ENCODE results near the gene FLRT1. TPM values are rescaled to one million over a fixed set of nuclear protein-coding genes. Genes with fewer than 3 reads are reported as not detected.

Gene FLRT1
- total and polyA plus RNA-seq, 7 experiments from 2014 or later = 0.05 to 0.12 TPM; not detected in 5

- Mint-ChIP-seq H3K4me3 (peak overlapping the region in 1 of 10 donors; percentile 18), H3K27ac (no peak overlapping the region)
- intact Hi-C loops (cut with micrococcal nuclease) = no loop called here
Observed at GRCh38 chr11:64037027-64037634, 1.4 kb downstream of the FLRT1 start.

DNA sequence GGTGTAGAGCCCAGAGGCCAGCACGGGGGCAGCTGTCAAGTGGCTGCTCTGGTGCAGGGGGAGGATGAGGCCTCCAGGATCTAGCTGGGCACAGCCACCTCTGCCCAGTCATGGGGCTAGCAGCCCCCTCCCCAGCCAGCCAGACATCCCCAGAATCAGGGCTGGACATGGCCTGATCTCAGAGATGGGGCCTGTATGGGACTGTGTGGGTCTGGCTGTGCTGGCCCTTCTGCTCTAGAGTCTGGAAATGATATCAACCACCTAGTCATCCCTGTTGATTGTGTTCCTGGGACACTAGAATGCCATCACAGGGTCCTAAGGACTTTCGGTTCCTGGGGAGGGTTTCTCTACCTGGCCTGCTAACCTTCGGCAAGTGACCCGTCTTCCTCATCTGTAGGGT lies 2.8 kb downstream of the FLRT1 start:
- POLR2A ChIA-PET = no interaction called here
- DNase-seq = no peak
- H3K27ac ChIP-seq (ENCODE audit: low read depth, low read length) = no peak overlapping the region
- peaks cover 0 to 1% (median 0%) of the 10 kb centered on the region in 11 donors for H3K9me3 Mint-ChIP-seq
- H3K4me1 Mint-ChIP-seq = peaks cover 3 to 13% (median 9%) of the 10 kb centered on the region in 7 donors
- no peak overlapping the region for H3K4me3 ChIP-seq (ENCODE audit: low read length)
- no peak overlapping the region for H3K4me3 Mint-ChIP-seq
- no peaks in the 10 kb centered on the region for H3K27me3 ChIP-seq (ENCODE audit: control insufficient read depth in 2 of 2, insufficient read depth in 2 of 2, low read length in 2 of 2)
- H3K9me3 ChIP-seq (ENCODE audit: control insufficient read depth in 2 of 3, low read length in 3 of 3) = no peaks in the 10 kb centered on the region
- intact Hi-C loops (cut with micrococcal nuclease) = no loop called here
- H3K36me3 ChIP-seq (ENCODE audit: control insufficient read depth in 2 of 3, insufficient read depth in 3 of 3, low read length in 3 of 3) = no peaks in the 10 kb centered on the region
- H3K27me3 Mint-ChIP-seq = peaks cover 16 to 37% (median 34%) of the 10 kb centered on the region in 5 donors
- CTCF ChIA-PET = no interaction called here
- H3K36me3 Mint-ChIP-seq = peaks cover 0 to 6% (median 0%) of the 10 kb centered on the region in 5 donors
- H3K27ac Mint-ChIP-seq = no peak overlapping the region
- H3K4me1 ChIP-seq (ENCODE audit: control insufficient read depth in 2 of 2, insufficient read depth in 2 of 2, low read length in 2 of 2) = no peaks in the 10 kb centered on the region
- no peak for ATAC-seq

More at GRCh38 chr11:64037027-64037634, 1.4 kb downstream of the FLRT1 start:
- H3K27me3 ChIP-seq (ENCODE audit: control insufficient read depth in 2 of 2, insufficient read depth in 2 of 2, low read length in 2 of 2) = no peaks in the 10 kb centered on the region
- H3K27ac ChIP-seq (ENCODE audit: low read depth, low read length) = no peak overlapping the region
- Mint-ChIP-seq H3K27me3 (peaks cover 16 to 43% (median 39%) of the 10 kb centered on the region in 5 donors), H3K36me3 (peaks cover 0 to 6% (median 0%) of the 10 kb centered on the region in 5 donors), H3K4me1 (peaks cover 3 to 13% (median 9%) of the 10 kb centered on the region in 7 donors), H3K9me3 (peaks cover 0 to 1% (median 0%) of the 10 kb centered on the region in 11 donors)
- ChIA-PET CTCF (interaction anchor here (0.6 kb wide), 1 partner anchor 1668 kb away, joined by 3 read pairs; no protein-coding TSS in a partner anchor), POLR2A (no interaction called here)
- no peak for ATAC-seq
- H3K4me3 ChIP-seq (ENCODE audit: low read length) = no peak overlapping the region
- no peaks in the 10 kb centered on the region for H3K36me3 ChIP-seq (ENCODE audit: control insufficient read depth in 2 of 3, insufficient read depth in 3 of 3, low read length in 3 of 3)
- no peaks in the 10 kb centered on the region for H3K9me3 ChIP-seq (ENCODE audit: control insufficient read depth in 2 of 3, low read length in 3 of 3)
- no peaks in the 10 kb centered on the region for H3K4me1 ChIP-seq (ENCODE audit: control insufficient read depth in 2 of 2, insufficient read depth in 2 of 2, low read length in 2 of 2)
- DNase-seq = no peak

GRCh38 chr11:64039012-64039665 lies 3.4 kb downstream of the FLRT1 start:
- Mint-ChIP-seq H3K36me3 (peaks cover 0 to 4% (median 0%) of the 10 kb centered on the region in 5 donors), H3K9me3 (no peaks in the 10 kb centered on the region), H3K4me1 (peaks cover 1 to 10% (median 8%) of the 10 kb centered on the region in 7 donors), H3K27me3 (peaks cover 11 to 32% (median 30%) of the 10 kb centered on the region in 5 donors), H3K27ac (no peak overlapping the region), H3K4me3 (no peak overlapping the region)
- Histone ChIP-seq H3K4me3 (ENCODE audit: low read length) (no peak overlapping the region), H3K9me3 (ENCODE audit: control insufficient read depth in 2 of 3, low read length in 3 of 3) (no peaks in the 10 kb centered on the region), H3K4me1 (ENCODE audit: control insufficient read depth in 2 of 2, insufficient read depth in 2 of 2, low read length in 2 of 2) (no peaks in the 10 kb centered on the region), H3K36me3 (ENCODE audit: control insufficient read depth in 2 of 3, insufficient read depth in 3 of 3, low read length in 3 of 3) (no peaks in the 10 kb centered on the region), H3K27ac (ENCODE audit: low read depth, low read length) (no peak overlapping the region), H3K27me3 (ENCODE audit: control insufficient read depth in 2 of 2, insufficient read depth in 2 of 2, low read length in 2 of 2) (no peaks in the 10 kb centered on the region)
- intact Hi-C loops (cut with micrococcal nuclease) = no loop called here
- DNase-seq = no peak
- CTCF ChIA-PET = no interaction called here
- POLR2A ChIA-PET = no interaction called here
- ATAC-seq = no peak

GRCh38 chr11:64040684-64041322 lies 5.1 kb downstream of the FLRT1 start:
- ChIA-PET POLR2A (no interaction called here), CTCF (no interaction called here)
- Mint-ChIP-seq H3K4me1 (no peaks in the 10 kb centered on the region), H3K27me3 (peaks cover 0 to 23% (median 17%) of the 10 kb centered on the region in 5 donors), H3K27ac (no peak overlapping the region), H3K36me3 (peaks cover 0 to 3% (median 0%) of the 10 kb centered on the region in 5 donors), H3K9me3 (no peaks in the 10 kb centered on the region), H3K4me3 (no peak overlapping the region)
- no peak for DNase-seq
- intact Hi-C loops (cut with micrococcal nuclease) = no loop called here
- Histone ChIP-seq H3K4me1 (ENCODE audit: control insufficient read depth in 2 of 2, insufficient read depth in 2 of 2, low read length in 2 of 2) (no peaks in the 10 kb centered on the region), H3K4me3 (ENCODE audit: low read length) (no peak overlapping the region), H3K36me3 (ENCODE audit: control insufficient read depth in 2 of 3, insufficient read depth in 3 of 3, low read length in 3 of 3) (no peaks in the 10 kb centered on the region), H3K9me3 (ENCODE audit: control insufficient read depth in 2 of 3, low read length in 3 of 3) (no peaks in the 10 kb centered on the region), H3K27me3 (ENCODE audit: control insufficient read depth in 2 of 2, insufficient read depth in 2 of 2, low read length in 2 of 2) (no peaks in the 10 kb centered on the region), H3K27ac (ENCODE audit: low read depth, low read length) (no peak overlapping the region)
- ATAC-seq = no peak

DNA sequence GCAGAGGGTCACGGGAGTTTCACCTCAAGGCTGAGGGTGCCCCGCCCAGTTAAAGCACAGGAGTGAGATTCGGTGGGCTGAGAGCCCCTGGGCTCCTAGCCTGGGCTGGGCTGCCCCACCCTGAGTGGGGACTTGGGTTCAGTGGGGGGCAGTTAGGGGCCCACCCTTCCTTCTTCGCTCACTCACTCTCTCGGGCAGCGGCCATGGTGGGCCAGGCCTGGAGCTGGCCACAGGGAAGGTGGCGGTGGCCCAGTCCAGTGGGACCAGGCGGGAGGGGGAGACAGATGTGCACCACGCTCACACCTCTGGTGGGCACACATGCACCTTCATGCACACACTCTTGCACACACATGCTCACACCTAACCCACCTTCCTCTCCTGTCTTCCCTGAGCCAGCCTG lies 6.1 kb downstream of the FLRT1 start:
- ChIA-PET POLR2A (no interaction called here), CTCF (no interaction called here)
- Mint-ChIP-seq H3K27ac (no peak overlapping the region), H3K27me3 (peaks cover 0 to 23% (median 17%) of the 10 kb centered on the region in 5 donors), H3K4me1 (no peaks in the 10 kb centered on the region), H3K36me3 (peaks cover 0 to 3% (median 0%) of the 10 kb centered on the region in 5 donors), H3K4me3 (no peak overlapping the region), H3K9me3 (no peaks in the 10 kb centered on the region)
- Histone ChIP-seq H3K27ac (ENCODE audit: low read depth, low read length) (no peak overlapping the region), H3K9me3 (ENCODE audit: control insufficient read depth in 2 of 3, low read length in 3 of 3) (no peaks in the 10 kb centered on the region), H3K4me3 (ENCODE audit: low read length) (no peak overlapping the region), H3K27me3 (ENCODE audit: control insufficient read depth in 2 of 2, insufficient read depth in 2 of 2, low read length in 2 of 2) (no peaks in the 10 kb centered on the region), H3K4me1 (ENCODE audit: control insufficient read depth in 2 of 2, insufficient read depth in 2 of 2, low read length in 2 of 2) (no peaks in the 10 kb centered on the region), H3K36me3 (ENCODE audit: control insufficient read depth in 2 of 3, insufficient read depth in 3 of 3, low read length in 3 of 3) (no peaks in the 10 kb centered on the region)
- intact Hi-C loops (cut with micrococcal nuclease) = no loop called here
- DNase-seq (no peak), ATAC-seq (no peak)

DNA sequence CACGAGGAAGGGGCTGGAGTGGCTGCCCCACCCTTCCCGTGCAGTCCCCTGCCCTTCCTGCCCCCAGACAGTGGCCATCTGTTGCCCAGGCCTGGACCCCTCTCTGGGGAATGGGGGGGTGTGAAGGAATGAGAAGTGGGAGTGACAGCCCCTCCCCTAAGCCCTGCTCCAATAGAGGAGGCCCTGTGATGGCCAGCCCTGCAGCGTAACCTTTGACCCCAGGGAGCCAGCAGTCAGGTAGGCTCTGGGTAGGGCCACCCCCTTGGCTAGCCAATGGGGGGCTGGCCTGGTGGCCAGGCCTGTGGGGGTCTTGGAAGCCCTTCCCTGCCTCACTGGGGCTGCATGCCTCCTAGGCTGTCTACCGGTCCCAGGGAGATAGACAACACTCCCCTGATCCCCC lies 6.6 kb downstream of the FLRT1 start:
- Histone ChIP-seq H3K4me3 (ENCODE audit: low read length) (no peak overlapping the region), H3K27ac (ENCODE audit: low read depth, low read length) (no peak overlapping the region), H3K9me3 (ENCODE audit: control insufficient read depth in 2 of 3, low read length in 3 of 3) (no peaks in the 10 kb centered on the region), H3K4me1 (ENCODE audit: control insufficient read depth in 2 of 2, insufficient read depth in 2 of 2, low read length in 2 of 2) (no peaks in the 10 kb centered on the region), H3K36me3 (ENCODE audit: control insufficient read depth in 2 of 3, insufficient read depth in 3 of 3, low read length in 3 of 3) (no peaks in the 10 kb centered on the region), H3K27me3 (ENCODE audit: control insufficient read depth in 2 of 2, insufficient read depth in 2 of 2, low read length in 2 of 2) (no peaks in the 10 kb centered on the region)
- Mint-ChIP-seq H3K27ac (no peak overlapping the region), H3K27me3 (peaks cover 0 to 23% (median 15%) of the 10 kb centered on the region in 5 donors), H3K9me3 (no peaks in the 10 kb centered on the region), H3K36me3 (peaks cover 0 to 3% (median 0%) of the 10 kb centered on the region in 5 donors), H3K4me1 (no peaks in the 10 kb centered on the region), H3K4me3 (no peak overlapping the region)
- intact Hi-C loops (cut with micrococcal nuclease) = no loop called here
- CTCF ChIA-PET = no interaction called here
- no peak for DNase-seq
- no peak for ATAC-seq
- POLR2A ChIA-PET = no interaction called here

All from naive thymus-derived CD4-positive, alpha-beta T cell (primary cell).